Muscle of leg (tissue), 11 donors: ENCODE results near the gene KCNIP4. TPM values are rescaled to one million over a fixed set of nuclear protein-coding genes. Genes with fewer than 3 reads are reported as not detected.
"Not testable (repeated sequence)": the region's sequence is repeated elsewhere in the genome, so short reads cannot be mapped to it uniquely, and the experiment has no call there.

Experiments
- DNase-seq: peaks from one replicate; pipeline ENCODE4 v3.0.0; 2013
- H3K27ac ChIP-seq: one replicate; pipeline ENCODE4 v1.5.1; 2013; ENCODE audit warnings: mild to moderate bottlenecking, low read length, control low read depth
- H3K27me3 ChIP-seq: one replicate; pipeline ENCODE4 v1.6.1; 2013; ENCODE audit warnings: low read length; ENCODE audit not compliant: control insufficient read depth, insufficient read depth
- H3K36me3 ChIP-seq: one replicate; pipeline ENCODE4 v1.6.1; 2013; ENCODE audit warnings: low read length; ENCODE audit not compliant: control insufficient read depth, insufficient read depth
- H3K4me1 ChIP-seq: one replicate; pipeline ENCODE4 v1.6.1; 2013; ENCODE audit warnings: low read length; ENCODE audit not compliant: control insufficient read depth, insufficient read depth
- H3K4me3 ChIP-seq: one replicate; pipeline ENCODE4 v1.5.1; 2013; ENCODE audit warnings: low read length, control low read depth
- H3K9me3 ChIP-seq: replicated peaks from 2 replicates; pipeline ENCODE4 v1.6.1; 2013; ENCODE audit warnings: low read depth, low read length; ENCODE audit not compliant: control insufficient read depth
- WGBS: methylation state at CpG from one replicate; pipeline ENCODE4 v1.1.5; 2013; ENCODE audit warnings: missing lambda C conversion rate; ENCODE audit not compliant: insufficient coverage; 5-methylcytosine and 5-hydroxymethylcytosine counted together
- polyA plus RNA-seq, 8 donors: library from polyadenylated mRNA; unstranded; fragments of 120-200 nt; gene quantifications; one replicate each; pipeline versions ENCODE4 v1.2.1 to v1.2.3, GENCODE V29; 2013; ENCODE audit warnings: inconsistent platforms in 1 of 8, low replicate concordance in 1 of 8; ENCODE audit not compliant: insufficient read length in 8 of 8, insufficient read depth in 1 of 8
- total RNA-seq: library from RNA; stranded (reverse); fragments of 120-200 nt; gene quantifications from one replicate; pipeline ENCODE4 v1.2.4, GENCODE V29; 2013

Gene KCNIP4
- total and polyA plus RNA-seq, 9 donors = 0.44 to 2.8 (median 1.6) TPM

DNA sequence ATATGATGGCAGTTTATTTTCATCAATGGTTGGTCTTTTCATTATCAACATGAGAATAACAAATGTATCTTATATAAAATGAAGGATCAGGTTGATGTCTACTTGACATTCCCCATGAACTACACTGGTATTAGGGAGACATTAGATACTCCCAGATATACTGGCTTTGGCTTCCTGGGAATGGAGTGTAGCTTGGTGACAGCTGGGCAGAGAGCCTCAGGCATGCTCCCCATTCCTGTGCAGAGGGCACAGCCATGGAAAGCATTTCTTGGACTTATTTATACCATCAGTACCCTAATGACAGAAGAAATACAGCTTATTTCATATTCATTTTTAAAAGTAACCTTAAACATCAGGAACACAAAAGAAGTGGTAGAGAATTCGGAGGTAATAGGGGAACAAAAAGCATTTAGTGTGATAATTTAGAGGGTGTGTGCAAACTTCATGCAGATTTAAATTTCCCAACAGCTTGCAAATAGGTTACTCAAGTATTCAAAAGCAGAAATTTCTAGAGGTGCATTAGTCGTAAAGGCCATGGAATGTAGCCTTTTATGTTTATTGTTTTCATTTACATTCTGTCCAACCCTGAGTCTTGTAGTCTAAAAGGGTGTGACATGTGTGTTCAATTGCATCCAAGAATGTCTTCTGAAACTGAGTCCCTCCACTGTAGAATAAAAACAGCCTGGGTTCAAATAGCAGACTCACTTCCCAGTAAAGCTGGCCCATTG, 573.8 kb downstream of the KCNIP4 start:
- WGBS = no CpG with 5 or more reads among the region's 2 CpGs
- no peaks in the 10 kb centered on the region for H3K27me3 ChIP-seq
- H3K27ac ChIP-seq = no peak overlapping the region
- no peaks in the 10 kb centered on the region for H3K9me3 ChIP-seq
- no peak overlapping the region for H3K4me3 ChIP-seq
- H3K36me3 ChIP-seq = no peaks in the 10 kb centered on the region
- no peaks in the 10 kb centered on the region for H3K4me1 ChIP-seq
- peak; percentile 3 for DNase-seq

DNA sequence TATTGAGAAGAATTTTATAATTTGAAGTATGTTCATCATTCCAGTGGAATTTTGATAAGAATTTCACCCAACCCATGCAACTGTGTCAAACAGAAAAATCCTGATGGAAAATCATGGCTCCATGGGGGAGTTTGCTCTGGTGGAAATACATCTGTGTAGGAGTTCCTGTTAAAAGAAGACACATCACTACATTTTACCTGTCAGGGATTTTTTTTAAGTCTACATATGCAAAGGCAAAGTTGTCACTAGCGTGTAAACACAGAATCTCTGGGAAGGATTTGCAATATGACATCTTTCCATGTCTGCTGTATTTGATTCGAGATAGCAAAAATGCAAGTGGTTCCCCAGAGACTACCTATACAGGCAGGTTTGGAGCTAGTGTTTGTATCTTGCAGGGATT, 581.0 kb downstream of the KCNIP4 start:
- WGBS = no CpG with 5 or more reads among the region's 2 CpGs
- Histone ChIP-seq H3K9me3 (no peaks in the 10 kb centered on the region), H3K27ac (no peak overlapping the region), H3K4me1 (no peaks in the 10 kb centered on the region), H3K27me3 (no peaks in the 10 kb centered on the region), H3K4me3 (no peak overlapping the region), H3K36me3 (no peaks in the 10 kb centered on the region)
- DNase-seq = no peak

DNA sequence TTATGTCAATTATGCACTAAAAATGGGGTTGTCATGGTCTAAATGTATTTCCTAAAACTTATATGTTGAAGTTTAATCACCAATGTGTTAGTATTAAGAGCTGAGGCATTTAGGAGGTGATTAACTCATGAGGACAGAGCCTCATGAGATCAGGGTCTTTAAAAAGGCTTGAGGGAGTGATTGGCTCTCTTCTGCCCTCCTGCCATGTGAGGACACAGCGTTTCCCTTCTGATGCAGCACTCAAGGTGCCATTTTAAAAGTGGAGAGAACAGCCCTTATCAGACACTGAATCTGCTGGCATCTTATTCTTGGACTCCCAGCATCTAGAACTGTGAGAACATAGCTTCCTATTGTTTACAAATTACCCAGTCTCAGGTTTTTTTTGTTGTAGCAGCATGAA, 581.7 kb downstream of the KCNIP4 start:
- WGBS = 56% methylated on average over 1 of the region's 1 CpG
- no peaks in the 10 kb centered on the region for H3K27me3 ChIP-seq
- no peak overlapping the region for H3K27ac ChIP-seq
- no peak for DNase-seq
- no peaks in the 10 kb centered on the region for H3K9me3 ChIP-seq
- no peaks in the 10 kb centered on the region for H3K4me1 ChIP-seq
- no peaks in the 10 kb centered on the region for H3K36me3 ChIP-seq
- no peak overlapping the region for H3K4me3 ChIP-seq

DNA sequence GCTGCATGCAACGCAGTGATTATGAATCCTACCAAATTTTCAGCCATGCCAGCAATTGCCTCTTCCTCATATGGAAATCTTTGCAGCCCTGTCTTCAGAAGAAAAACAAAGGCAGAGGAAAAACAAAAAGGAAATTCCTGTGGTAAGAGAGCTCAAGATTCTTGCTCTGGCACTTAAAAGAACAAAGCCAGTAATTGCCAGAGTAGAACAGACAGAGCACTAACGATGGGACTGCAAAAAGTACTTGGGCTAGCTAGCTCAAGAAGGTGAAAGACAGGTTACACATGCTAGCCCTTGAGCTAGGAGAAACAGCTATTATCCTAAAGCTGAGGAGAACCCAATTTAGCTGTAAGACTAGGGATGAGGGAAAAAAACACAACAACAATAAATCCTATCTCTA, 582.3 kb downstream of the KCNIP4 start:
- no peak overlapping the region for H3K4me3 ChIP-seq
- H3K4me1 ChIP-seq = no peaks in the 10 kb centered on the region
- no peak for DNase-seq
- WGBS = 0% methylated on average over 1 of the region's 2 CpGs
- H3K27me3 ChIP-seq = no peaks in the 10 kb centered on the region
- no peaks in the 10 kb centered on the region for H3K9me3 ChIP-seq
- no peaks in the 10 kb centered on the region for H3K36me3 ChIP-seq
- H3K27ac ChIP-seq = no peak overlapping the region

DNA sequence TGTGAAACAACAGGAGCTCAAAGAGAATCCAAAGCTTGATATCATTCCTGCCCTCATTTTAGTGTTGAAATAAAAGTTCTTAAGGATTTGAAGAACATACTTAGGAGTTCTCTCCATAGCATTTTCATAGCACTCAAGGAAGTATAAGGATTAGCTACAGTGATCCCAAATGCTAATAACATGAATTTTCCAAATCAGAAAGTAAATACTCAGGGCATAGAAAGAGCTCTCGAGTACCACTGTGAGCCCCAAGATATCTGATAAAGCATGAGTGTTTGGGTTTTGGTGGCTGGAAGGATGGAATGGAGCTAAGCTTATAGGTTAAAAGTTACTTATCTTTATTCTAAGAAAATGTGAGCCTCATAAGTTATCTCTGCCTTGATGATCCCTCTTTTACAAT, 584.9 kb downstream of the KCNIP4 start:
- Histone ChIP-seq H3K9me3 (no peaks in the 10 kb centered on the region), H3K4me1 (no peaks in the 10 kb centered on the region), H3K27me3 (no peaks in the 10 kb centered on the region), H3K36me3 (no peaks in the 10 kb centered on the region), H3K4me3 (no peak overlapping the region), H3K27ac (no peak overlapping the region)
- no CpG with 5 or more reads among the region's 1 CpG for WGBS
- no peak for DNase-seq

DNA sequence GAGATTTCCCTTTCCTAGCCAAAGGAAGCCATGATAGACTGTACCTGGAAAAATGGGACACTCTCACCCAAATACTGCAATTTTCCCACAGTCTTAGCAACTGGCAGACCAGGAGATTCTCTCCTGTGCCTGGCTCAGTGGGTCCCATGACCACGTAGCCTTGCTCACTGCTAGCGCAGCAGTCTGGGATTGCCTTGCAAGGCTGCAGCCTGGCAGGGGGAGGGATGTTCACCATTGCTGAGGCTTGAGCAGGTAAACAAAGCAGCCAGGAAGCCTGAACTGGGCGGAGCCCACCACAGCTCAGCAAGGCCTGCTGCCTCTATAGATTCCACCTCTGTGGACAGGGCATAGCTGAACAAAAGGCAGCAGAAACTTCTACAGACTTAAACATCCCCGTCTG, 596.2 kb downstream of the KCNIP4 start:
- peaks cover 15% of the 10 kb centered on the region for H3K9me3 ChIP-seq
- H3K27ac ChIP-seq, H3K36me3 ChIP-seq, DNase-seq, H3K4me1 ChIP-seq, H3K4me3 ChIP-seq, H3K27me3 ChIP-seq: not testable (repeated sequence)
- WGBS = 82% methylated on average over 4 of the region's 4 CpGs

DNA sequence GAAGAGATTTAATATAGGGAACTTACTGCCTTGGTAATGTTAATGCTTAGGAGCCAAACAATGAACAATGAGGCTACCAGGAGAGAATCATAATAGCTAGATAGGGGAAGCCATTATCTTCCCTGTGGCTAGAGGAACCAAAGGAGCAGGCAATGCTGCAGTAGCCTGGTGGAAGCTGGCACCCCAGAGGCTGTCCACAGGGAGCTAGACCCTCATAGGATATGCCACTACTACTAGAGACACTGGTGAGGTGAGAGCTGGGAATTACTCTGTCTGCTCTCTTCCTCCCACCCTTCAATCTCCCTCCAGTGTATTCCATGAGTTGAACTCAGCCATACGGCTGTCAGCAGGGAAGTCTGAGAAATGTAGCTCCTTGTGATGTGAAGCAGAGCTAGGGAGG, 601.4 kb downstream of the KCNIP4 start:
- Histone ChIP-seq H3K4me3 (no peak overlapping the region), H3K4me1 (no peaks in the 10 kb centered on the region), H3K27me3 (no peaks in the 10 kb centered on the region), H3K36me3 (no peaks in the 10 kb centered on the region), H3K27ac (no peak overlapping the region), H3K9me3 (peaks cover 11% of the 10 kb centered on the region)
- WGBS = no CpG with 5 or more reads among the region's 1 CpG
- no peak for DNase-seq

DNA sequence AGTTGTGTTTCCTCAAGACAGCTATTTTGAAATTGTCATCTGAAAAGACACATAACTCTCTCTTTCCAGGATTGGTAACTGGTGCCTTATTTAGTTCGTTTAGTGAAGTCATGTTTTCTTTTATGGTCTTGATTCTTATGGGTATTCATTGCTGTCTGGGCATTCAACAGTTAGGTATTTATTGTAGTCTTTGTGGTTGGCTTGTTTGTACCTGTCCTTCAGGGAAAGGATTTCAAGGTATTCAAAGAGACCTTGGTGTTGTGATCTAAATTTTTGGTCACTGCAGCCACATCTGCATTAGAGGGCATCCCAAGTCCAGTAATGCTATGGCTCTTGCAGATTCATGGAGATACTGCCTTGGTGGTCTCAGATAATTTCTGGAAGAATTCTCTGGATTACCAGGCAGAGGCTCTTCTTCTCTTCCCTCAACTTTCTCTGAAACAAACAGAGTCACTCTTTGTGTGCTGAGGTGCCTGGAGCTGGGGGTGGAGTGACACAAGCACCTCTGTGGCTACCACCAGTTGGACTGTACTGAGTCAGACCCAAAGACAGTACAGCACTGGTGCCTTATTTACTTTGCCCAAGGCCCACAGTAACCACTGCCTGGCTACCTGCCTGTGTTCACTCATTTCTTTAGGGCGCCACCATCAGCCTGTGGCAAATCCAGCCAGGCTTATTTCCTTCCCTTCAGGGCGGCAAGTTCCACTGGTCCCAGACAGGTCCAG, 620.4 kb downstream of the KCNIP4 start:
- no peak overlapping the region for H3K4me3 ChIP-seq
- H3K27ac ChIP-seq = no peak overlapping the region
- H3K4me1 ChIP-seq = no peaks in the 10 kb centered on the region
- H3K9me3 ChIP-seq = no peaks in the 10 kb centered on the region
- no peak for DNase-seq
- H3K27me3 ChIP-seq = no peaks in the 10 kb centered on the region
- WGBS = 83% methylated on average over 2 of the region's 3 CpGs
- no peaks in the 10 kb centered on the region for H3K36me3 ChIP-seq

DNA sequence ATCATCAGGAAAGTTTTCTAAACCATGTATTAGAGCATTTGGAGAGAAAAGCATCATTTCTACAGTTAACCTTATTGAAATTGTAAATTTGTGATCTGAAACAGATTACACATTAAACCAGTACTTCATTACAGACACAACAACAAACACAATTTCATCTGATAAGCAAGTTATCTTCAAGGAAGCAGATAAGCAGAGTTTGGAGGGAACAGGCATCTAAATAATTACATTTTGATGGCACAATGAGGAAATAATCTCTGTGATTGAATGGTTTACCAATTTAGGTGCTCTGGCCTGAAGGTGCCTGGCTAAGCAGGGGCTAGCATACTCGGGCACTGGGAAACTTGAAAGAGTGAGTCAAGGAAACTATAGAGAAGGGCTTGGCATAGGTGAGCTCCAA, 628.5 kb downstream of the KCNIP4 start:
- no peak for DNase-seq
- Histone ChIP-seq H3K27ac (no peak overlapping the region), H3K36me3 (no peaks in the 10 kb centered on the region), H3K27me3 (no peaks in the 10 kb centered on the region), H3K9me3 (no peaks in the 10 kb centered on the region), H3K4me3 (no peak overlapping the region), H3K4me1 (no peaks in the 10 kb centered on the region)
- WGBS = 88% methylated on average over 1 of the region's 1 CpG

DNA sequence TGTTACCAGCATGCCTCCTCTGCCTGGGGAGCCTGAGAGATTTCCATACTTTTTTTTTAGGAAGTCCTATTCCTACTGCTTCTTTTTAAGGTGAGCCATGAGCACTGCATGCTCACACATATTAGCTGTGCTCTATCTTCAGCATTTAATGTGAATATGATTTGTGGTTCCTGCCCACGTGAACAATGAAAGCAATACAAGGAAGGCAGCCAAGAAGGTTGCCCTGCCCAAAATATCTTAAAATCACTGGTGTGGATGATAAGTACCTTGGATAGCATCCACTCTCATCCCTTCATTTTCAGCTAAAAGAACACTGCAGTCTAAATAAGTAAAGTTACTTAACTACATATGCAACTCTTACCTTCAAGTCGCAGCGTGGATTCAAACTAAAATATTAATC, 640.9 kb downstream of the KCNIP4 start:
- no peak overlapping the region for H3K4me3 ChIP-seq
- H3K27ac ChIP-seq = no peak overlapping the region
- H3K9me3 ChIP-seq = no peaks in the 10 kb centered on the region
- no CpG with 5 or more reads among the region's 3 CpGs for WGBS
- H3K4me1 ChIP-seq = no peaks in the 10 kb centered on the region
- peaks cover 9% of the 10 kb centered on the region for H3K27me3 ChIP-seq
- DNase-seq = no peak
- no peaks in the 10 kb centered on the region for H3K36me3 ChIP-seq
